Effector CD4-positive, alpha-beta T cell (primary cell): ENCODE measurements around the gene COL6A3.

ENCODE experiments used
- DNase-seq: peaks from one replicate; pipeline ENCODE4 v3.0.0-alpha.2; 2020

The COL6A3 gene

DNA sequence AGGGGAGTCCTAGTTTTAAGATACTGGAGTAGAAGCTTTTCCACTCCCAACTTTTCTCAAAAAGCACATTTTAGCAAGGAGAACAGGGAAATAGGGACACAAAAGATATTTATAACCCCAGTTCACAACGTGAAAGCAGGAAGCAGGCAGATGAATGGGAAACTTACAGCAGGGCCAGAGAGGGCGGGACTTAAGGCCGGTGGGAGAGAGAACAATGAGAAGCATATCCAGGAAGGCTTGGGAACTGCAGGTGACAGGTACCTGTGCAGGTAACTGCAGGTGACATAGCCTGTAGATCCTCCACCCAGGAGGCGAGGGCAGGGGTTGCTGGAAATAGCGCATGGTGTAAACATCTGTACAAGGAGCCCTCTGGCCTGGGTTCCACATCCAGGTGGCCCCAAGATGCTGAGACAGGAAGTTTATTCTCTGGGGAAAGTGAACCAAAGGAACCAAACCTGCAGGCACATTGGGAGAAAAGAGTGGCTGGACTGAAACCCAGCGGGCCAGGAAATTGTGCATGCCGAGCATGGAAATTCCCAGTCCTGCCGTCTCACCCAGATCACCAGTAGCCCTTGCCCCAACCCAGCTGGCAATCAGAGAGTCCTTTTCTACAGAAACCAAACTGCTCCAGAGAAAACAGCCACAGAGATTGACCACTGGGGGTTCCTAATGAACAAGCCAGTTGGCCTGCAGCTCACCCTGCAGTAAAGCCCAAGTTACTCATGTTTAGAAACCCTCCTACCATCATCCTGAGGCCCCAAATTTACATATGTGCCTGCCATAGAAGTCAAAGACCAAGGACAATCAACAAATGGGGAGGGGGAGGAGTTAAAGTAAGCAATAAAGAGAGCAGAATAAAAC is 24.3 kb upstream of the COL6A3 start:
- no peak for DNase-seq

- DNase-seq: no peak
Measured at GRCh38 chr2:237437566-237437965, 23.6 kb upstream of the COL6A3 start.

DNA sequence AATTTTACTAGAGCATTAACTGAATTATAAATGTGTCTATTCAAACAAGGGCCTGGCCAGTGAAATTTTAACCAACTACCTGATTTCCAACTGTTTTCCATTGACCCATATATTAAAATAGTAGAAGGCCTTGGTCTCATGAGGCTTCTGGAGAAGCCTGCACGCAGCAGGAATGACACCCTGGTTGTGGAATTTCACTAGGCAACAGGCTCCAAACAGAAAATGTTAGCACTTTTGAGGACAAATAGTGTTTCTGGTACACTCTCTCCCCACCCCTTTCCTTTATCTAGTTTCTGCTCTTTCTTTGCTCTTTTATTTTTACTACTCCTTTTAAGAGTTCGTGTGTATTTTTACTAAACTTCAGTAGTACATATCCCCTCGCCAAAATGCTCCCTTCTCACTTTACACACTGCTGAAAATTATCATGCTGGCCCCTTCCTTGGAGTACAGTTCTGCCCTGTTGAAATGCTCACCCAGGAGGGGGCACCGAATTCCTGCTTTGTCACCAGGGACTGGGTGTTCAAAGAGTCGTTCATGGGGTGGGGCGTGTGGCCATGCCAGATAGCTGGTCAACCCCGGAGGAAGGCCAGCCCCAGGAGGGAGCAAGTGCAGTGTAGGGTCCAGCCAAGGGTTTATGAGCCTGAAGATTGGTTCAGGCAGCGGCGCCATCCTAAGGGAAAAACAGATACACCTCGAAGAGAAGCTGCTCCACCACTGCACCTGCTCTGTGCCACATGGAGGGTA is 22.1 kb upstream of the COL6A3 start:
- no peak for DNase-seq

- DNase-seq: peak; percentile 34
Measured at GRCh38 chr2:237434866-237435311, 20.9 kb upstream of the COL6A3 start.

- no peak for DNase-seq
Measured at GRCh38 chr2:237433920-237434676, 20.1 kb upstream of the COL6A3 start.

DNA sequence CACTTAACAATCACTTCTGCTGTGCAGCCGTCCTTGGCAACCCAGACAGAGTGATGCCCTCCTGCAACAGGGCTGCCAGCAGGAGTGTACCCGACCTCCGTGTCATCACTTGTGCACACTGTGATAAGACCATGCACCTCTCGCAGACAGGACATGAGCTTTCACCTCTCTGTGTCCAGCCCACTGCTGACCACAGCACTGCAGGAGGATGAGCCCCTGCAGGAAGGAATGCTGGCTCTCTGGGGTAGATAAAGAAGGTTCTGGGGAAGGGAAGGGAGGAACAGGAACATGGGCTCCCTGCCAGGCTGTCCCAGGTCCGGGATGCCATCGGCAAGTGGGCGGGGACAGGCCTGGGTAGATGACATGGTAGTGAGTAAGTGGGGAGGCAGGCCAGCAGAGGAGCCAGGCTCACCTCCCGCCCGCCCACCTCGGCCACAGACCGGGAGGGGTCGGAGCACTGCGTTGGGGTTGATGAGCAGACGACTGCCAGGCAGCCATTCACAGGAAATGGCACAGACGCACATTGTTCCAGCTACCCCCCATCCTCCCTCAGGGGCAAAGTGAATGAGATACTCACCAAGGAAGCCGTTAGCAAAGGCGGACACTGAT is 18.6 kb upstream of the COL6A3 start:
- DNase-seq: peak; percentile 56

DNA sequence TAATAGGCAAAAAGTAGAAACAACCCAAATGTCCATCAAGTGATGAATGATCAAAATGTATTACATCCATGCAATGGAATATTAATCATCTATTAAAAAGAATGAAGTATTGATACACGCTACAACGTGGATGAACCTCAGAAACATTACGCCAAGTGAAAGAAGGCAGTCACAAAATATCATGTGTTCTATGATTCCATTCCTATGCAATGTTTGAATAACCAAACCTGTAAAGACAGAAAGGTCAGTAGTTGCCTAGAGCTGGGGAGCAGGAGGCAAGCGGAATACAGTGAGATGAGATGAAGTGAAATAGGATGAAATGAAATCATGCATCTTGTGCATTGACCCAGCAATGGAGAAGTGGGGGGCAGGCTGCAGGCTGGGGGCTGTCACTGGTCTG is 17.9 kb upstream of the COL6A3 start:
- DNase-seq: no peak

- no peak for DNase-seq
Measured at GRCh38 chr2:237431372-237431771, 17.4 kb upstream of the COL6A3 start.

DNA sequence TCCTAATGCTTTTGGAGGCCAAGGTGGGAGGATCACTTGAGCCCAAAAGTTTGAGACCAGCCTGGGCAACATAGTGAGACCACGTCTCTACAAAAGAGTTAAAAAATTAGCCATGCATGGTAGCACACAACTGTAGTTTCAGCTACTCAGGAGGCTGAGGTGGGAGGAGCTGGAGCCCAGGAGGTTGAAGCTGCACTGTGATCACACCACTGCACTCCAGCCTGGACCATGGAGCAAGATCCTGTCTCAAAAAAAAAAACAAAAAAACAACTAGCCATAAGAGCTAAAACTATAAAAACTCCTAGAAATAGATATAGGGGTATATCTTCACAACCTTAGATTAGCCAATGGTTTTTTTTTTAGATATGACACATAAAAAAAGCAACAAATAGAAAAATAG is 16.9 kb upstream of the COL6A3 start:
- no peak for DNase-seq

DNA sequence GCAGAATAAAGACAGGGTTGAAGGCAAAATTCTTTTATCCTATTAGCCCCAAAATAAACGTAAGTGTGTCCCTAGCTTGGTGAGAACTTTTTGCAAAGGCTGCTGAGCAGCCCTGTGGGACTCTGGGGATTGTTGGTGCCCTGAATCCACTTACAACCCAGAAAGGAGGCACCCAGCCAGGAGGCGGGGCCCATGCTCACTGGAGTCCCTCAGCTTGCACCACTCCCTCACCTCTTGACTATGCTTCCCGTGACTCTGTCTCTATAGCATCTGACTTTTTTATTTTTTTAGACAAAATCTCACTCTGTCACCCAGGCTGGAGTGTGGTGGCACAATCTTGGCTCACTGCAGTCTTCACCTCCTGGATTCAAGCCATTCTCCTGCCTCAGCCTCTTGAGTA is 15.8 kb upstream of the COL6A3 start:
- DNase-seq: no peak

- DNase-seq: no peak
Measured at GRCh38 chr2:237427769-237428506, 14.0 kb upstream of the COL6A3 start.

DNA sequence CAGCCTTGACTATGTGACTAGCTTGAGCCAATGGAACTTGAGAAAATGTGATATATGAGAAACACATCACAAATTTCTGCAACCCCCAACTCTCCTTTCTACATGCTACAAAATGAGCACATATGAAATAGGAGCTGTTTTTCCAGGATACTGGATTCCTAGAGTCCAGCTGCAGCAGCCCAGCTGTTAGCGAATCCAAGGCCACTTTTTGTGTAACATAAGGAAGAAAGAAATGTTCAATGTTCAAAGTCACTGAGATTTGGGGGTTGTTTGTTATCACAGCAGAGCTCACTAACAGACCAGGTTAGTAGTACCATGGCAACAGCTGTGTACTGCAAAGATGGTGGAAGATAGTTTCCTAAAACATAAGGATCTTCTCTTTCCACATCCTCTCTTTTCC is 12.6 kb upstream of the COL6A3 start:
- no peak for DNase-seq

DNA sequence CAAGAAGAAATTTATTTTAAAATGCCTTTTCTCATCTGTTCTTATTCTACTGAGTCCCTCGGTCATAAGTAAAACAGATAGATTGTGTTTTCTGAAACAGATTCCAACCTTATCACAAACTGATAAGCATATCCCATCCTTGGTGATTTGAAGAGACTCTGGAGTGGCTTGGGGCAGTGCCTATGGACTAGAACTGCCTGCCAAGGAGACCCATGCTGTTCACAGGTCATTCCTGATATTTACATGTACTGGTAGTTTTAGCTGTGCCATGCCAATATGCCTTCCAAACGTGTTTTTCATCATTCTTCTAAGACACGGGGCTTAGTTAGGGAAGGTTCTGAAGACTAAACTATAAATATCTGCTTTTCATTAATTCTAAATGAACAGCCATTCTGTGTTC is 11.4 kb upstream of the COL6A3 start:
- no peak for DNase-seq

- no peak for DNase-seq
Measured at GRCh38 chr2:237424544-237424943, 10.6 kb upstream of the COL6A3 start.

DNA sequence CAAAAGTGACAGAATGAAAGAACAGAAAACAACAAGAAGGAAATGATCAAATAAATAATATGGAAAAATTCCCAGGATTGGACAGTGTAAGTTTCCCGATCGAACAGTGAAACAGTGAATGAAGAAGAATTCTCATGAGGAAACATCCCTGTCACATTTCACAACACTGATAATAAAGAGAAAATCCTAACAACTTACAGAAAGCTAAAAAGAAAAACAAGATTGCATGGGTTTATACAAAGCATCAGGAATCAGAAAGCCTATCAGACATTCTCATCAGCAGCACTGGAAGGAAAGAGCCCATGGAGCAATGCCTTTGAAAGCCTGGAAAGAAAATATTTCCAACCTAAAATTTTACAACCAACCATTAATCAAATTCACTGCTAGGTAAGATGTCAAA is 9.9 kb upstream of the COL6A3 start:
- DNase-seq: no peak

GRCh38 chr2:237422309-237422708 is 8.3 kb upstream of the COL6A3 start:
- no peak for DNase-seq

DNA sequence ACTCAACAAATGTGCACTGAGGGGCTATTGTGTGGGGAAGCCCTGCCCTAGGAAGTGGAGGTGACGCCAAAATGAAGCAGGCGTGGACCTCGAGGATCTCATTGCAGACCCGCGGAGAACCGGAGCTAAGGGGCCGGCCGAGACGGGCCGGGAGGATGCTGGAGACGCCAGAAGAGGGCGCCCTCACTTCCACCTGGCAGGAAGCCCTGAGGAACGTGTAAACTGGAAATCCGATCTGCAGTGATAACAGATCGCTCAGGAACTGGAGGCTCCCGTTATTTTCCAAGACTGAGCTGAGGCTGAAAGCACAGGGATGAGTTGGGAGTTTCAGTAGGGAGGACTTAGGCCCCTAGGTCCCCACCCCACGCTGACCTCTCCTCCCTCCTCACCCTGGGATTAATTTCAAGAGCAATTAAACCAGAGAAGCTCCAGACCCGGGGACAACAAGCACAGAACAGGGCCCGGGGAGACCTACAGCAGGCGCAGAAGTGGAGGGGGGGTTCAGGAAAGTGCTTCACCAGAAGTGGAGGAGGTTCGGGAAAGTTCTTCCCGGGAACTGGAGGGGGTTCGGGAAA is 7.7 kb upstream of the COL6A3 start:
- DNase-seq: peak; percentile 71

DNA sequence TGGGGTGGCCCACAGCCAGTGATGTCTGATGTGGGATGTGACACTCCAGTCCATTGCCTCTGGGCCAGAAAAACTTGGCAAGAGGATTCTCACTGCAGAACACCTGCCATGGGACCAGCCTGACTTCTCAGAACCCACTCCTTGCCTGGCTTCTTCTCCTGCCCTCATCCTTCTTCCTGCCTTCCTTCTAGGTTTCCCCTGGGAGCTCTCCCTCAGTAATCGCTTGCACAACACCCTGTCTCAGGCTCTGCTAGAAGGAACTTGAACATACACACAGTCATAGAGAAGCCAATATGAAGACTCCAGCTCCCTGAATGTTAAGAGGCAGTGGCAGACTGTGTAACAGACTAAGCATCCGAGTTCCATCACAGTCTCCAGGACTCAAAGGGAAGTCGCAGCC is 4.3 kb upstream of the COL6A3 start:
- DNase-seq: no peak

DNA sequence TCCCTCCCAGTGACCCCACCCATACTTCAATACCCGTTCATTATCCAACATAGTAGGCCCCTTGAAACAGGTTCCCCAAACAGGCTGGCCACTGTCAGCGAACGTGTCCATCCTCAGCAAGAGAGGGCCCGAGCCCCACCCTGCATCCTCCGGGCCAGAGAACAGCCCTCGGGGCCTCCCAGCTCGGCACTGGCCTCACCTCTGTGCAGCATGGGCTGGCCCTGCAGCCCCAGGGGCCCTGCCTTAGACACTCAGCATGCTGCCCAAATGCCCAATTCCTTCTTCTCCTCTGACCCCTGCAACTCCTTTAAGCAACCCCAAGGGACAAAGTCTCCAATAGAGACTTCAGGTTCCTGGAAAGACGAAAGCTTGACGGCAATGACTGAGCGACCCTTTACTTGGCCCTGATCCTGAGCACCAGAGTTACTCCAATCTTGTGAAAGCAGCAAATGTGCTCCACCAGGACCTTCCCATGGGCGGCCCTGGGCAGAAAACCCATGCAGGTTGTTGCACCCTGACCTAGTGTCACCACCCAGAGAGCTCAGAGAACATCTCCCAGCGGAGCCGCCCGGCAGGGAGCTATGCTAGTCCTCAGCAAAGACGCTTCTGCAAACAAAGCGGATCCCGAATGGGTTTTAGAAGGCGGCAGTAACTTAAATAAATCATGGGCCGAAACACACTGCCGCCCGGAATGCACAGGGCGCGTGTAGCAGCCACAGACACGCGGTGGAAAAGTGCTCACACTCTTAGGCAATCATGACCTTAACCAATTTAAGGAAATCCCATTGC is 782 bp downstream of the COL6A3 start:
- DNase-seq: no peak

DNA sequence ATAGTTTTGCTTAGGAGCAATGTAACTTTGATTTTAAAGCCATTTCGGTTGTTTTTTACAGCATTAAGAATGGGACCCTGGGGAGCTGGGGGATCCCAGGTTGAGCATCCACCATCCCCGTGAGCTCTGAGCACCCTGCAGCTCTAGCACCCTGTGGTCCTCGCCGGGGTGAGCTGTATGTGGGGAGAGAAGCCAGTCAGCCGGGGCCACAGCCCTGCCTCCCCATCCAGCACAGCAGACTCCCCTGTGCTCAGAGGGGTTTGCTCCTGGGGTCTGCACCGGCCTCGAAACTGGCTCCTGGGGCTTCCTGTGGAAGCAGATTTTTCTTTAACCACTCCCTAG is 1.3 kb downstream of the COL6A3 start:
- no peak for DNase-seq
